GM18873 (cell line): ENCODE data around the gene ANGEL2.
"Not testable (repeated sequence)": the region's sequence is repeated elsewhere in the genome, so short reads cannot be mapped to it uniquely, and the experiment has no call there.

ENCODE experiments used
- ATAC-seq: cut with Tn5 transposase; IDR thresholded peaks from one replicate; pipeline ENCODE4 v1.9.1; 2021; ENCODE audit warnings: mild to moderate bottlenecking, moderate library complexity, moderate number of reproducible peaks; ENCODE audit not compliant: unreplicated experiment, low FRiP score

ANGEL2 gene

GRCh38 chr1:212976586-212976985 lies 39.1 kb downstream of the ANGEL2 start:
- no peak for ATAC-seq

GRCh38 chr1:212975111-212975918 lies 40.4 kb downstream of the ANGEL2 start:
- no peak for ATAC-seq

- no peak for ATAC-seq
Observed at GRCh38 chr1:212974711-212975110, 41.0 kb downstream of the ANGEL2 start.

- ATAC-seq: no peak
Observed at GRCh38 chr1:212973899-212974298, 41.8 kb downstream of the ANGEL2 start.

- no peak for ATAC-seq
Observed at GRCh38 chr1:212973426-212973825, 42.2 kb downstream of the ANGEL2 start.

DNA sequence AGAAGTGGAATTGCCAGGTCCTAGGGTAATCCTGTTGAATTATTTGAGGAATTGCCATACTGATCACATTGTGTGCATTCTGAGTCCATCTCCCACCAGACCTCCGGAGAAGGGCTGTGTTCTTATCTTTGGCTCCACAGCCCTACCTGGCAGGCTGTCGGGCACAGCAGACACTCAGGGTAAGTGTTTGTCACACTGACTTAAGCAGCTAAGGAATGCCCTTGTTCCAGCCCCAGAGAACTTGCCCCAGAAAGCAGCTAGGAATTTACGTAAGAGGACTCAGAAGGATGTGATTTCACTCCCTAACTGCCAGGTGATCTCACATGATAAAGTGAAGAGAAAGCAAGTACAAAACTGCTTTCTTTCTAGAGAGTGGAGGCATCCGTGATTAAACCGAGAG lies 44.4 kb downstream of the ANGEL2 start:
- no peak for ATAC-seq

DNA sequence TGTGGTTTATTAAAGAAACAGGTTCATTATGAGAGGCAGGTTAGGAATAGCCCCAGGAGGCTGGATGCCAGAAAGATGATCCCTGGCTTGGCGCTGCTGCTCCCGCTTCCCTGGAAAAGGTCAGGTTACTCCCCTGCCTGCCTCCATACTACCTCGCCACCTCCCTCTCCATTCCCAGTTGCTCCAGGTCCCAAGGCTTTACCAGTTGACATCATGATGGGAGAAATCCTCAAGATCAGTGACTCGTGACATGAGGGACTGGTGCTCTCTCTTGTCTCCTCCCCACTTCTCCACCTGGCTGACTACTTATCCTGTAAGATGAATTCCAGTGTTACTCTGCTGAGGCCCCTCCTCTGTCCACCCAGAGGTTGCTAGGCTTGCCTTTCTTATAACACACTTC lies 45.6 kb downstream of the ANGEL2 start:
- no peak for ATAC-seq

- ATAC-seq: no peak
Observed at GRCh38 chr1:212968368-212968863, 47.3 kb downstream of the ANGEL2 start.

DNA sequence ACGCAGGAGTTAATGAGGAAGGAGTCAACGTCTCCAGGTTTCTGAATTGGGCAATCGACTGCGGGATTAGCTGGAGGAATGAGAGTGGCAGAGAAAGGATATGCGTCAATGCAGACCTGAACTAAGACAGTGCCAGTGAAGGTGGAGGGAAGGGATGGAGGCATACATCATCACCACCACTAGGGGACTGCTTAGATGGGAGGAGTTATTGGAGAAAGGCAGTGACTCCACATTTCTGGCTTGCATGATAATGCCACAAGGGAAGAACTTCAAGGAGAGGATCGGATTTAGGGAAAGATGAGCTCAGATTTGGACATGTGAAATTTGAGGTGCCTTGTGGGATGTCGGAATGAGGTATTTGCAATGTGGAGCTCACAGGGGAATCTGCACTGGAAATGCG lies 47.9 kb downstream of the ANGEL2 start:
- no peak for ATAC-seq

DNA sequence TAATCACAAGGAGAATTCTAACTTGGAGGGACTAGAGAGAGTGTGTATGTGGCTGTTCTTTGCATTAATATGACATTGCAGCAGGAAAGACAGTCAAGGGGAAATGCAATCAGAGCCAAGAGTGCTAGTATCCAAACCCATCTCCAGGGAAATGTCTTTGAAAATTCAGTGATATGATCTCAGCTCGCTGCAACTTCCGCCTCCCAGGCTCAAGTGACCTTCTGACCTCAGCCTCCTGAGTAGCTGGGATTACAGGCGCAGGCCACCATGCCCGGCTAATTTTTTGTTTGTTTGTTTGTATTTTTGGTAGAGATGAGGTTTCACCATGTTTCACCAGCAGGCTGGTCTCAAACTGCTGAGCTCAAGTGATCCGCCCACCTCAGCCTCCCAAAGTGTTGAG lies 49.1 kb downstream of the ANGEL2 start:
- no peak for ATAC-seq

GRCh38 chr1:212964993-212965392 lies 50.7 kb downstream of the ANGEL2 start:
- ATAC-seq: not testable (repeated sequence)

DNA sequence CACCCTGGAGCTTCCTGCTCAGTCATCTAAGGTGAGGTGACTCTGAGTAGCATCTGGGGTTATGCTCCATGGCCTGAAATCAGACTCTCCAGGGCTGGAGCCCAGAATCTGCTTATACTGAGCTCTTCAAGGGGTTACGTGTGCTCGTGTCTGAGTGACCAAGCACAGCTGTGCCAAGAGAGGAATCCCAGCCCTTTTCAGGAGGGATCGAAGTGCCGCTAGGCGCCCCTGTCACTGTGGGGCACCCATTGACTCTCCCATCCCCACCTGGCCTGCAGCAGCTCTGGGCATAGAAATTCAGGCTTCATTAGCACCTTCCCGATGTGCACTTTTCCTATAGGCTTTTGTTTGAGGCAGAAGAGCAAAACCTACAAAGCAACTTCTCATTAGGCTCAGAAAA lies 51.6 kb downstream of the ANGEL2 start:
- ATAC-seq: no peak

- ATAC-seq: no peak
Observed at GRCh38 chr1:212962509-212962908, 53.2 kb downstream of the ANGEL2 start.

- no peak for ATAC-seq
Observed at GRCh38 chr1:212960932-212961331, 54.7 kb downstream of the ANGEL2 start.

GRCh38 chr1:212959266-212960220 lies 56.1 kb downstream of the ANGEL2 start:
- peak; percentile 86 for ATAC-seq

DNA sequence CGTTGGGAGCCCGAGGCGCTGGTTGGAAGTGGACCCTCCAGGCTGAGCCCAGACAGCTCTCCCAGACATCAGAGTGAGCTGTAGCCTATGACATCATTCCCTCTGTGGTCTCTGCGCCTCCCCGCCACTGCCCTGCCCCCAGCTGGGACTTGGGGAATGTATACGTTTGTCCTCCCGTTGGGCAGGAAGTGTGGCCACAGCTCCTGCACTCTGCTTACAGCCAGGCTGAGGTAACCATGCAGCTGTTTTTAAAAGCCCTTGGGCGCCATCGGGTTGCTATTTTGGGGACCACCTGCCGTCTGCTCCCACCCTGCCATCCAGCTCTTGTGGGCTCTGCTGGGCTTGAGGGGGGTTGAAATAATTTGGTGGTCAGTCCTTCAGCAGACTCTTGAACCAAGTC lies 57.5 kb downstream of the ANGEL2 start:
- ATAC-seq: no peak

GRCh38 chr1:212957546-212957945 lies 58.1 kb downstream of the ANGEL2 start:
- ATAC-seq: no peak

DNA sequence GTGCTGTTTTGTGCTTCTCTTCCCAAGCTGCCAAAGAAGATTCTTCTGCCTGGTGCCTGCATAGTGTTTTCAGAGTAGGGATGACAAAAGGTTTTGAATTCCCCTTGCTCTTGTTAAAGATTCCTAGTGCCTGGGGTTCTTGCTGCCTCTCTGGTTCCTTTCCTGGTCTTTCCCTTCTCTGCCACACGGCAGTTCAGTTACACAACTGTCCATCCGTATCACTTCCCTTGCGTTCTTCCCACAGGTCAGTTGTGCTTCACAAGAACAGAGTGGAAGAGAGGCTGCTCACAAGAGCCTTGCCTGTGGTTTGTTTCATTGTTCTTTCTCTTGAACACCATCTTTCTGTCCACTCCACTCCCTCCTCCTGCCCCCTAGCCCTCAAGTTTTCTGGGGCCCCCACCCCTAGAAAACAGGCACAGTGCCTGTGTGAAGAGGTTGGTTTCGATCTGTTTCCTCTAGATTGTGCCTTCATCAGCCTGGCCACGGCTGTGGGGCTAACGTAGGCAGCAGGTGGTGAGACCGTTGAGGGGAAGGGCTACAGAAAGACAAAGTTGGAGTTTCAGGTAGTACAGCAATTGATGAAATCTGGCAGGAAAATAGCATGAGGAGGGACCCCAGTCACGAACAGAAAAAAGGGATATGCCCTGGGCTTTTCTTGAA lies 59.6 kb downstream of the ANGEL2 start:
- no peak for ATAC-seq

GRCh38 chr1:212955098-212955497 lies 60.6 kb downstream of the ANGEL2 start:
- ATAC-seq: no peak

DNA sequence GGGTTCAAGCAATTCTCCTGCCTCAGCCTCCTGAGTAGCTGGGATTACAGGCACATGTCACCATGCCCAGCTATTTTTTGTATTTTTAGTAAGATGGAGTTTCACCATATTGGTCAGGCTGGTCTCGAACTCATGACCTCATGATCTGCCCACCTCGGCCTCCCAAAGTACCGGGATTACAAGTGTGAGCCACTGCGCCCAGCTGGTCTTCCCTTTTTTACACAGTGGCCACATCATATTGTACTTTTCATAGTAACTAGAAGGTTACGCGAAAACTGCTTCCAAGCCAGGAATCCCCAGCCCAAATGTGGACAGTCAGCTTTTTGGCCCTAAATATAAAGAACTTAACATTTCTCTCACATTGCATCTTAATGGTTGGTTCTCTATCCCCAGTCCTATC lies 61.2 kb downstream of the ANGEL2 start:
- ATAC-seq: no peak

DNA sequence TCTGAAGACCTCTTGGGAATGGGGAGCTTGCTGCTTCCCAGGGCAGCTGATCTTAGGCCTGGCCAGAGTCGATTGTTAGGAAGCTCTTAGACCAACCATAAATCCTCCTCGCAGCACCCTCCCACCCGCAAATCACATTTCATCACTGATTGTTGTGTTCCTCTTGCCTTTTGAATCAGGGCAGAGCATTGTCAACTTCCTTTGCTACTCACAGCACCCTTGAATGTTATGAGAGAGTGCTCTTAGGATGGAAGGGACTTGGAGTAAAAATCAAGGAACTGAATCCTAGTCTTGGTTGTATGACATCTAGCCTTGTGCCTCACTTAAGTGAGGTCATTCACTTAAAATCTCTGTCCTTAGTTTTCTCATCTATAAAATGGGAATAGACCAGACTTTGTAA lies 62.3 kb downstream of the ANGEL2 start:
- ATAC-seq: no peak
